Kidney capillary endothelial cell (primary cell): Measurements from ENCODE around the gene SYTL2.

Experiments used
- DNase-seq: peaks from one replicate; pipeline ENCODE4 v3.0.0-alpha.2; 2018; ENCODE audit warnings: low spot score

Gene SYTL2

DNA sequence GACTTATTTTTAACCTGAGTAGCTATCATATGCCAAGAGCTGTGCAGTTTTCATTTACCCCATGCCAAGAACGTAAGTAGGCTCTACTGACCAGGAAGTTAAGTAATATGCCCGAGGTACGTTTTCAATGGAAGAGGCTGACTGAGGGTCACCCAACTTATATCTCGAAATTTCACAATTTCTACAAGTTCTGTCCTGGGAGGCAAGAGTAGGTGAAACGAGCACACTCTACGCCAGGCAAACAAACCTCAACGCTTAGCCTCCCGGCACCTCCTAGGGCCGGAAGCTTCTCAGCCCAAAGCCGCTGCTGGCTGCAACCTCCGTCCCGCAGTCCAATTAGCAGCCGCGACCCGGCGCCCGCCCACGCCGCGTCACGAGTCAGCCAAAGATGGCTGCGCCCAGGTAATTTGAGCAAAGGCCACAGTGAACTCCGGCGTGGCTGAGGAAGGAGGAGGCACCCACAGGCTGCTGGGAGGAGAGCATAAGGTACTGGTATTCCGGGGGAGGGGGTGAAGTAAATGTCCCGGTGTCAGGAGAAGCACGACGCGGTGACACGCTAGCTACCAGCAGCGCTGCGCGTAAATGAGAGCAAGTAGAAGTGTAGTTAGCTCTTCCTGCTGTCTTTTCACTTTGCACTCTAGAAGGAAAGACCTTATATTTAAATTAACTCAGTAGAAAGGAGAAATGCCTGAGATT lies 163.2 kb downstream of the SYTL2 start, which contains the start of gene TMEM126A:
TSS of gene TMEM126A (plus strand) at position 364 of the 696 bp plus-strand sequence. CDS start 2,289 bp downstream, outside the sequence.
- peak; percentile 68 for DNase-seq

- DNase-seq = no peak
Observed at GRCh38 chr11:85647078-85647477, 163.9 kb downstream of the SYTL2 start.
